Measurements from ENCODE around the gene BLVRB.
"Not testable (repeated sequence)": the region's sequence is repeated elsewhere in the genome, so short reads cannot be mapped to it uniquely, and the experiment has no call there.

Gene BLVRB

GRCh38 chr19:40489882-40490230 lies 24.3 kb upstream of the BLVRB start:
- DNase-seq (ENCODE audit: low read depth in 3 of 3) = no peak

GRCh38 chr19:40486017-40486416 lies 20.5 kb upstream of the BLVRB start:
- no peak for DNase-seq (ENCODE audit: low read depth in 3 of 3)

GRCh38 chr19:40475878-40476644 lies 10.5 kb upstream of the BLVRB start:
- not testable (repeated sequence) for DNase-seq (ENCODE audit: low read depth in 3 of 3)

GRCh38 chr19:40474737-40475136 lies 9.2 kb upstream of the BLVRB start:
- no peak for DNase-seq (ENCODE audit: low read depth in 3 of 3)

GRCh38 chr19:40472516-40472915 lies 7.0 kb upstream of the BLVRB start:
- DNase-seq (ENCODE audit: low read depth in 3 of 3) = no peak

GRCh38 chr19:40471111-40471510 lies 5.6 kb upstream of the BLVRB start:
- DNase-seq (ENCODE audit: low read depth in 3 of 3) = no peak

GRCh38 chr19:40469011-40469410 lies 3.5 kb upstream of the BLVRB start:
- DNase-seq (ENCODE audit: low read depth in 3 of 3) = no peak

GRCh38 chr19:40466985-40467734 lies 1.6 kb upstream of the BLVRB start, which contains the start of gene SPTBN4:
Gene SPTBN4 (plus strand): TSS chr19:40467001. CDS start chr19:40472622, 5,621 bp downstream.
- peak in 1 of 3 experiments; percentile 10 for DNase-seq (ENCODE audit: low read depth in 3 of 3)

GRCh38 chr19:40466219-40466984 lies 857 bp upstream of the BLVRB start:
- peak; percentile 47 to 71 (median 69) for DNase-seq (ENCODE audit: low read depth in 3 of 3)

GRCh38 chr19:40465025-40465556 lies 454 bp downstream of the BLVRB start:
- DNase-seq (ENCODE audit: low read depth in 3 of 3) = no peak

GRCh38 chr19:40464059-40465024 lies 1.2 kb downstream of the BLVRB start:
- peak; percentile 52 to 64 (median 64) for DNase-seq (ENCODE audit: low read depth in 3 of 3)

GRCh38 chr19:40463587-40464037 lies 1.9 kb downstream of the BLVRB start:
- not testable (repeated sequence) for DNase-seq (ENCODE audit: low read depth in 3 of 3)

GRCh38 chr19:40461669-40462221 lies 3.8 kb downstream of the BLVRB start:
- DNase-seq (ENCODE audit: low read depth in 3 of 3) = no peak

- DNase-seq (ENCODE audit: low read depth in 3 of 3) = no peak
Observed at GRCh38 chr19:40460185-40460584, 5.4 kb downstream of the BLVRB start.

GRCh38 chr19:40458597-40458974 lies 7.0 kb downstream of the BLVRB start:
- no peak for DNase-seq (ENCODE audit: low read depth in 3 of 3)

- DNase-seq (ENCODE audit: low read depth in 3 of 3) = no peak
Observed at GRCh38 chr19:40457953-40458596, 7.5 kb downstream of the BLVRB start.

- no peak for DNase-seq (ENCODE audit: low read depth in 3 of 3)
Observed at GRCh38 chr19:40457048-40457447, 8.5 kb downstream of the BLVRB start.

GRCh38 chr19:40453943-40454342 lies 11.6 kb downstream of the BLVRB start:
- DNase-seq (ENCODE audit: low read depth in 3 of 3) = not testable (repeated sequence)

GRCh38 chr19:40453151-40453735 lies 12.3 kb downstream of the BLVRB start:
- no peak for DNase-seq (ENCODE audit: low read depth in 3 of 3)

GRCh38 chr19:40452016-40452415 lies 13.5 kb downstream of the BLVRB start:
- no peak for DNase-seq (ENCODE audit: low read depth in 3 of 3)
